ENCODE data around the gene DAB2IP.

GRCh38 chr9:121746866-121747265, 95.4 kb downstream of the DAB2IP start:
- TF ChIP-seq, protein P1, sequence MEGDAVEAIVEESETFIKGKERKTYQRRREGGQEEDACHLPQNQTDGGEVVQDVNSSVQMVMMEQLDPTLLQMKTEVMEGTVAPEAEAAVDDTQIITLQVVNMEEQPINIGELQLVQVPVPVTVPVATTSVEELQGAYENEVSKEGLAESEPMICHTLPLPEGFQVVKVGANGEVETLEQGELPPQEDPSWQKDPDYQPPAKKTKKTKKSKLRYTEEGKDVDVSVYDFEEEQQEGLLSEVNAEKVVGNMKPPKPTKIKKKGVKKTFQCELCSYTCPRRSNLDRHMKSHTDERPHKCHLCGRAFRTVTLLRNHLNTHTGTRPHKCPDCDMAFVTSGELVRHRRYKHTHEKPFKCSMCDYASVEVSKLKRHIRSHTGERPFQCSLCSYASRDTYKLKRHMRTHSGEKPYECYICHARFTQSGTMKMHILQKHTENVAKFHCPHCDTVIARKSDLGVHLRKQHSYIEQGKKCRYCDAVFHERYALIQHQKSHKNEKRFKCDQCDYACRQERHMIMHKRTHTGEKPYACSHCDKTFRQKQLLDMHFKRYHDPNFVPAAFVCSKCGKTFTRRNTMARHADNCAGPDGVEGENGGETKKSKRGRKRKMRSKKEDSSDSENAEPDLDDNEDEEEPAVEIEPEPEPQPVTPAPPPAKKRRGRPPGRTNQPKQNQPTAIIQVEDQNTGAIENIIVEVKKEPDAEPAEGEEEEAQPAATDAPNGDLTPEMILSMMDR (IDR thresholded peaks at IDR 0.05; ENCODE audit: insufficient read depth, low read length, poor library complexity, severe bottlenecking): no peak
- no peak for TF ChIP-seq EZH2phosphoT487 (conservative IDR thresholded peaks at IDR 0.05; ENCODE audit: low read length)
